CD4-positive, alpha-beta memory T cell (primary cell): ENCODE measurements around the gene FAM13C. TPM values are rescaled to one million over a fixed set of nuclear protein-coding genes. Genes with fewer than 3 reads are reported as not detected.

Experiments
- CTCF ChIA-PET: fragments of 350-600 bp; sonication (Branson Sonifier 250); formaldehyde crosslinking; loops from one replicate; lab custom pipeline; 2021; ENCODE audit warnings: inconsistent platforms; ENCODE audit not compliant: partially characterized antibody; lab: Charles Lee
- POLR2A ChIA-PET: fragments of 350-600 bp; sonication (Branson Sonifier 250); formaldehyde crosslinking; loops from one replicate; lab custom pipeline; 2021; ENCODE audit not compliant: partially characterized antibody; lab: Charles Lee
- DNase-seq, 5 donors: peaks; one replicate each; pipeline versions ENCODE4 v3.0.0 to v3.0.0-alpha.2; 2020 to 2022; ENCODE audit warnings: mixed read lengths in 1 of 5
- H3K27ac ChIP-seq: one replicate; pipeline ENCODE4 v1.7.0; 2013; ENCODE audit warnings: low read depth, low read length
- H3K27me3 ChIP-seq: 2 replicates; pipeline ENCODE4 v1.7.0; 2013; ENCODE audit warnings: mild to moderate bottlenecking, low read length, moderate library complexity; ENCODE audit not compliant: insufficient read depth
- H3K36me3 ChIP-seq: 2 replicates; pipeline ENCODE4 v1.7.0; 2013; ENCODE audit warnings: mild to moderate bottlenecking, low read length, moderate library complexity; ENCODE audit not compliant: insufficient read depth
- H3K4me1 ChIP-seq: 2 replicates; pipeline ENCODE4 v1.7.0; 2013; ENCODE audit warnings: mild to moderate bottlenecking, low read length, moderate library complexity; ENCODE audit not compliant: insufficient read depth
- H3K4me3 ChIP-seq, 2 donors: one replicate each; pipeline ENCODE4 v1.7.0; 2013; ENCODE audit warnings: low read length in 2 of 2, mild to moderate bottlenecking in 1 of 2
- H3K9me3 ChIP-seq, 2 donors: one replicate each; pipeline ENCODE4 v1.7.0; 2013; ENCODE audit warnings: low read length in 2 of 2, control low read depth in 1 of 2; ENCODE audit not compliant: control insufficient read depth in 1 of 2
- H3K27ac Mint-ChIP-seq, 7 donors: one replicate each; pipeline ENCODE4 v1.8.0; 2020 to 2021; ENCODE audit warnings: mixed read lengths in 7 of 7, mild to moderate bottlenecking in 6 of 7, inconsistent platforms in 3 of 7, moderate library complexity in 3 of 7
- H3K27me3 Mint-ChIP-seq, 2 donors: one replicate each; pipeline ENCODE4 v1.8.0; 2020 to 2021; ENCODE audit warnings: mixed read lengths in 2 of 2
- H3K36me3 Mint-ChIP-seq, 2 donors: one replicate each; pipeline ENCODE4 v1.8.0; 2020 to 2021; ENCODE audit warnings: mixed read lengths in 2 of 2, inconsistent platforms in 1 of 2, mild to moderate bottlenecking in 1 of 2
- H3K4me1 Mint-ChIP-seq, 4 donors: one replicate each; pipeline ENCODE4 v1.8.0; 2020 to 2021; ENCODE audit warnings: mixed read lengths in 4 of 4, mild to moderate bottlenecking in 1 of 4
- H3K4me3 Mint-ChIP-seq, 8 donors: one replicate each; pipeline ENCODE4 v1.8.0; 2020 to 2021; ENCODE audit warnings: mixed read lengths in 8 of 8, mild to moderate bottlenecking in 7 of 8, moderate library complexity in 6 of 8, inconsistent platforms in 3 of 8
- H3K9me3 Mint-ChIP-seq, 8 donors: one replicate each; pipeline ENCODE4 v1.8.0; 2020 to 2021; ENCODE audit warnings: mixed read lengths in 8 of 8, mild to moderate bottlenecking in 5 of 8, inconsistent platforms in 3 of 8, moderate library complexity in 1 of 8
- intact Hi-C: fragments of 100-400 bp; cut with micrococcal nuclease; formaldehyde crosslinking; loops from one replicate; pipeline ENCODE4 v1.15.1; 2023
- polyA plus RNA-seq, 2 donors: library from polyadenylated mRNA; unstranded; fragments of 300-500 nt; fragmentation: Illumina TruSeq; gene quantifications; one replicate each; pipeline ENCODE4 v1.2.3, GENCODE V29; 2021
- total RNA-seq, 2 experiments: library from RNA; stranded (reverse); gene quantifications; one replicate each; pipeline ENCODE4 v1.2.3, GENCODE V29; 2021

FAM13C gene
- total and polyA plus RNA-seq, 4 experiments from 2014 or later = not detected

DNA sequence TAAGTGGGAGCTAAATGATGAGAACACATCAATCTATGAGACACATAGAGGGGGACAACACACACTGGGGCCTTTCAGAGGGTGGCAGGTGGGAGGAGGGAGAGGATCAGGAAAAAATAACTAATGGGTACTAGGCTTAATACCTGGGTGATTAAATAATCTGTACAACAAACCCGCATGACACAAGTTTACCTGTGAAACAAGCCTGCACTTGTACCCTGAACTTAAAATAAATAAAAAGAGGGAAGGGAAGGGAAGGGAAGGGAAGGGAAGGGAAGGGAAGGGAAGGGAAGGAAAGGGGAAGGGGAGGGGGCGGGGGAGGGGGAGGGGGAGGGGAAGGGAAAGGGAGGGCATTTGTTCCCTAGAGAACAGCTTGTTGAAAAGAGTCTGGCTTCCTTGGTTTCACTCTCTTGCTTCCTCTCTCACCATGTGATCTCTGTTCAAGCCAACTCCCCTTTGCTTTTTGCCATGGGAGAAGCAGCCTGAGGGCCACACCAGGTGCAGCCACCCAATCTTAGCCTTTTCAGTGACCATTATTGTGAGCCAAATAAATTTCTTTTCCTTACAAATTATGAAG lies 57.7 kb downstream of the FAM13C start:
- no peak overlapping the region for H3K27ac Mint-ChIP-seq
- DNase-seq = no peak
- Histone ChIP-seq H3K27ac (no peak overlapping the region), H3K36me3 (no peaks in the 10 kb centered on the region), H3K27me3 (no peaks in the 10 kb centered on the region), H3K4me1 (no peaks in the 10 kb centered on the region), H3K4me3 (no peak overlapping the region), H3K9me3 (no peaks in the 10 kb centered on the region)
- no peaks in the 10 kb centered on the region for H3K36me3 Mint-ChIP-seq
- CTCF ChIA-PET = no interaction called here
- H3K9me3 Mint-ChIP-seq = peaks cover 0 to 3% (median under 1%) of the 10 kb centered on the region in 8 donors
- POLR2A ChIA-PET = no interaction called here
- H3K4me3 Mint-ChIP-seq = no peak overlapping the region
- no peaks in the 10 kb centered on the region for H3K4me1 Mint-ChIP-seq
- intact Hi-C loops = no loop called here
- H3K27me3 Mint-ChIP-seq = no peaks in the 10 kb centered on the region

DNA sequence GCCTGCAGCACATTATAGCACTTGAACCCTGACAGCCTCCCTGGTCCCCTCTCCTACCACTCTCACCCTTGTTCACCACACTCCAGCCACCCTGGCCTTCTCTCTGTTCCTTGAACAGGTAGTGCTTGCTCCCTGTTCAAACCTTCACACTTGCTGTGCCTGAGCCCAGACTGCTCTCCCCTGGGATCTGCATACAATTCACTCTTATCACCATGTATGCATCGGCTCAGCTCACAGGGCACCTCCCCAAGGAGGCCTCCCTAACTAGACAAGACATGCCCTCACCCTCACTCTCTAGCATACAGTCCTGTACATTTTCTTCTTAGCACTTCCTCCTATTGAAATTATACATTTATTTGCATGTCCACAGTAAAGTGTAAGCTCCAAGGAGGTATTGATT lies 59.3 kb downstream of the FAM13C start:
- no peaks in the 10 kb centered on the region for H3K27me3 ChIP-seq
- H3K9me3 Mint-ChIP-seq = peaks cover 0 to 2% (median 0%) of the 10 kb centered on the region in 8 donors
- no peaks in the 10 kb centered on the region for H3K27me3 Mint-ChIP-seq
- no peaks in the 10 kb centered on the region for H3K36me3 Mint-ChIP-seq
- no peaks in the 10 kb centered on the region for H3K9me3 ChIP-seq
- H3K27ac ChIP-seq = no peak overlapping the region
- no peaks in the 10 kb centered on the region for H3K36me3 ChIP-seq
- no peak for DNase-seq
- ChIA-PET POLR2A (no interaction called here), CTCF (no interaction called here)
- intact Hi-C loops = no loop called here
- H3K4me1 ChIP-seq = no peaks in the 10 kb centered on the region
- H3K4me3 Mint-ChIP-seq = no peak overlapping the region
- no peak overlapping the region for H3K4me3 ChIP-seq
- no peak overlapping the region for H3K27ac Mint-ChIP-seq
- no peaks in the 10 kb centered on the region for H3K4me1 Mint-ChIP-seq

DNA sequence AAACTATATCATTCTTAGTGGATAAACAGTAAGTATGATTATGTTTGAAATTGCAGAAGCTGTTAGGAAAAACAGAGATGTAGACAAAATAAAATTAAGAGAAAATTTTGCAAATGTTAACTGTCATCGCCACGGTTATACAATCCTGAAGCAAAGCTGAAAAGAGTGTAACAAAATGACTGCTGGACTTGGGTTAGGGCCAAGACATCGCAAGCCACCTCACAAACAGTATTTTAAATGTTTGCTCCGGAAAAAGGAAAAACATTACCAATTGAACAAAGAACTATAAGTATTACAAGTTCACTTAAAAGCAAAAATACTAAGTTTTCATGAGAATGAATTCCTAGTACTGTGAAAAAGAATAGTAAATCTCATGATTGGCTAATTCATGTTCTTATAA lies 60.0 kb downstream of the FAM13C start:
- POLR2A ChIA-PET = no interaction called here
- Histone ChIP-seq H3K9me3 (no peaks in the 10 kb centered on the region), H3K4me3 (no peak overlapping the region), H3K27ac (no peak overlapping the region), H3K36me3 (no peaks in the 10 kb centered on the region), H3K27me3 (no peaks in the 10 kb centered on the region), H3K4me1 (no peaks in the 10 kb centered on the region)
- no peak overlapping the region for H3K27ac Mint-ChIP-seq
- H3K9me3 Mint-ChIP-seq = peaks cover 0 to 3% (median 0%) of the 10 kb centered on the region in 8 donors
- no peaks in the 10 kb centered on the region for H3K27me3 Mint-ChIP-seq
- intact Hi-C loops = no loop called here
- no peak for DNase-seq
- CTCF ChIA-PET = no interaction called here
- no peak overlapping the region for H3K4me3 Mint-ChIP-seq
- no peaks in the 10 kb centered on the region for H3K4me1 Mint-ChIP-seq
- no peaks in the 10 kb centered on the region for H3K36me3 Mint-ChIP-seq

DNA sequence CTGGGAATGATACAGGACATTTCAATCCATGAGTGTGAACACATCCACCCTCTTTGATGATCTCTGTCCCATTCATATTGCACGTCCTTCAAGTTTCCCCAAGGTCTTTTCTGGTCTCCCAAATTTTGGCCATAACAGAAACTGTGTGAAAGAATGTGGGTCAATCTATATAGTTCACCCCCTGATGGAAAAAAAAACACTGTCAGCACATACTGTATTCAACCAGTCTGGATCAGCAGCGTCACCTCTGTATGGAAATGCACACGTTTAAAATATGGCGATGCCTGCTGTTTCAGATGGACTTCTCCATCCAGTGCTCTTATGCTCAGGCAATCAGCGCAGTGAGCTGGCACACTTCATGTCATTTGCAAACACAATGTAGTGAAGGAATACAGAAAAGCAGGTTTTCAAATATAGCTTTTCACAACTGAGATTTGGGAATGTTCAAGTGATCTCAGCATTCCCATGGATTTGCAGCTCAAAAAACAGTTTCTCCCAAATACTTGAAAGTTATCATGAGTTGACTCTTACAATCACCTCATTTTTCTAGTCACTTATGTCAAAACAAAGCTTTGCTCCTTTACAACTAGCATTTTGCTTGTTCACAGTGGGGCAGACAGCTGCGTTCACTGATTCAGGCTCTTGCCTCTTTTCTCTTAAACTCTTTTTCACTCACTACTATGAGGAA lies 61.1 kb downstream of the FAM13C start:
- peaks cover 0 to 5% (median 0%) of the 10 kb centered on the region in 8 donors for H3K9me3 Mint-ChIP-seq
- H3K27me3 Mint-ChIP-seq = no peaks in the 10 kb centered on the region
- Histone ChIP-seq H3K4me3 (no peak overlapping the region), H3K27ac (no peak overlapping the region), H3K27me3 (no peaks in the 10 kb centered on the region), H3K36me3 (no peaks in the 10 kb centered on the region), H3K9me3 (no peaks in the 10 kb centered on the region), H3K4me1 (no peaks in the 10 kb centered on the region)
- DNase-seq = no peak
- ChIA-PET POLR2A (no interaction called here), CTCF (no interaction called here)
- intact Hi-C loops = no loop called here
- no peak overlapping the region for H3K4me3 Mint-ChIP-seq
- H3K4me1 Mint-ChIP-seq = no peaks in the 10 kb centered on the region
- no peak overlapping the region for H3K27ac Mint-ChIP-seq
- H3K36me3 Mint-ChIP-seq = no peaks in the 10 kb centered on the region

DNA sequence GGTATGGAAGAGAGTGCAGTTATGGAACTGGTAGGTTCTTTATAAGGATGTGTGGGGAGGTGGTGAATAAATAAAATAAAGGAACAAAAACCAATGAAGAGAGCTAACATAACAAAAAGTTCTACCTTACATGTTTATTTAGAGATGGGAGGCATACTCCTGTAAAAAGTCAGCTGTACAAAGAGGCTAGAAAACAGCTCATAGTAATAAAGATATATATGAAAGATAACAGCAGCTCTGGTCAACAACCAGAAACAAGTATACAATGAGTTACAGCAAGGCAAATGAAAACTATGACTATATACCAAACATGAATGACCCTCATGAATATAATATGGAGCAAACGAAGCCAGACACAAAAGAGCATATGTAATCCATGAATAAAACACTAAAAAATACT lies 62.0 kb downstream of the FAM13C start:
- Histone ChIP-seq H3K9me3 (no peaks in the 10 kb centered on the region), H3K4me3 (no peak overlapping the region), H3K27ac (no peak overlapping the region), H3K36me3 (no peaks in the 10 kb centered on the region), H3K27me3 (no peaks in the 10 kb centered on the region), H3K4me1 (no peaks in the 10 kb centered on the region)
- no peak for DNase-seq
- Mint-ChIP-seq H3K4me3 (no peak overlapping the region), H3K27ac (no peak overlapping the region), H3K9me3 (peaks cover 0 to 5% (median 0%) of the 10 kb centered on the region in 8 donors), H3K27me3 (no peaks in the 10 kb centered on the region), H3K36me3 (no peaks in the 10 kb centered on the region), H3K4me1 (no peaks in the 10 kb centered on the region)
- CTCF ChIA-PET = no interaction called here
- intact Hi-C loops = no loop called here
- POLR2A ChIA-PET = no interaction called here

DNA sequence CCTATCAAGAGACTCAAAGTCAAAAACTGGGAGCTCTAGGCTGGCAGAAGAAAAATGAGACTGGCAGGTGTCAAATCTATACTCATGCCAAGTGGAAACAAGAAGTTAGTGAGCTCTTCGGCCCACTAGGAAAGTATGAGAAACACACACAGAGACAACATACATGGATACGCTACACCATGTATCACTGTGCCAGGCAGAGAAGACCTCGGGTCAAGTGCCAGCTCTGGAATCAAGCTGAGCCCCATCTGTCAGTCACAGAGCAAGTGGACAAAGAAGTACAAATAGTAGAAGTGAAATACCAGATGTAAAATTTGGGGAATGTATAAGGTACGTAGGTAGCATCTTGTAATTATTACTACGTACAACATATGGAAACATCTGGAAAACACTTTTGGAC lies 62.4 kb downstream of the FAM13C start:
- Histone ChIP-seq H3K9me3 (no peaks in the 10 kb centered on the region), H3K4me3 (no peak overlapping the region), H3K27me3 (no peaks in the 10 kb centered on the region), H3K27ac (no peak overlapping the region), H3K36me3 (no peaks in the 10 kb centered on the region), H3K4me1 (no peaks in the 10 kb centered on the region)
- no peaks in the 10 kb centered on the region for H3K4me1 Mint-ChIP-seq
- H3K27me3 Mint-ChIP-seq = no peaks in the 10 kb centered on the region
- no peak overlapping the region for H3K4me3 Mint-ChIP-seq
- no peak for DNase-seq
- CTCF ChIA-PET = no interaction called here
- POLR2A ChIA-PET = no interaction called here
- H3K27ac Mint-ChIP-seq = no peak overlapping the region
- intact Hi-C loops = no loop called here
- H3K36me3 Mint-ChIP-seq = no peaks in the 10 kb centered on the region
- peaks cover 0 to 5% (median 0%) of the 10 kb centered on the region in 8 donors for H3K9me3 Mint-ChIP-seq

DNA sequence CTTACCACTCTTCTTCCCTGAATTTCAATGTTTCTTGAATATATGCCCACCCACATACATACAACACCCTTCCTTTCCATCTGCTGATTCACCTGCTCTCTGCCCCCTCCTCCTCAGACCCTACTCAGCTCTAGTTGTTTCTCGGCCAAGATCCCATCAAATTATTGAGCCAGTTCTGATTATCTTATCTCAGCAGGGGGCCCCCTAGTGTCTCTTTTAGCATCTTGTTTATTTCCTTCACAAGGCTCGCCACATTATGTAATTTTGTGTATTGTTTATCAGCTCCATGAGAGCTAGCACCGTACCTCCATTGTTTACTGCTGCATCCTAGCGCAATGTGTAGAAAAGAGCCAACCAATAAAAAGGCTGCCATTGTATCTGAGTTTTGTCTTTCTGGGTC lies 71.9 kb downstream of the FAM13C start:
- no peaks in the 10 kb centered on the region for H3K4me1 ChIP-seq
- Mint-ChIP-seq H3K9me3 (peaks cover 0 to 5% (median 2%) of the 10 kb centered on the region in 8 donors), H3K4me3 (no peak overlapping the region), H3K27me3 (no peaks in the 10 kb centered on the region), H3K27ac (no peak overlapping the region), H3K36me3 (no peaks in the 10 kb centered on the region), H3K4me1 (no peaks in the 10 kb centered on the region)
- H3K4me3 ChIP-seq = no peak overlapping the region
- intact Hi-C loops = no loop called here
- no peak overlapping the region for H3K27ac ChIP-seq
- H3K27me3 ChIP-seq = no peaks in the 10 kb centered on the region
- H3K9me3 ChIP-seq = no peaks in the 10 kb centered on the region
- DNase-seq = no peak
- ChIA-PET CTCF (no interaction called here), POLR2A (no interaction called here)
- H3K36me3 ChIP-seq = no peaks in the 10 kb centered on the region
